OCI-LY7 (cell line): ENCODE data around the gene UBE2K. TPM values are rescaled to one million over a fixed set of nuclear protein-coding genes. Genes with fewer than 3 reads are reported as not detected.

ENCODE experiments used
- BruUV-seq: library from RNA; stranded (reverse); fragments of 400-500 nt; replicated peaks from 2 replicates; lab custom pipeline; 2021; lab: Mats Ljungman, UMichigan
- CTCF ChIA-PET: fragments of 300-600 bp; sonication (Branson Sonifier 250); formaldehyde crosslinking; loops from one replicate; lab custom pipeline; 2022; ENCODE audit warnings: antibody characterized with exemption; ENCODE audit not compliant: unreplicated experiment; lab: Charles Lee
- POLR2A ChIA-PET: fragments of 300-600 bp; sonication (Branson Sonifier 250); formaldehyde crosslinking; loops from one replicate; lab custom pipeline; 2022; ENCODE audit warnings: antibody characterized with exemption; lab: Charles Lee
- DNase-seq: peaks from one replicate; pipeline ENCODE4 v3.0.0-alpha.2; 2015; ENCODE audit warnings: low spot score
- H2AFZ ChIP-seq: fragments of 200-600 bp; sonication (generic), shearing (Covaris generic); 2 replicates; pipeline ENCODE4 v1.6.1; 2014; ENCODE audit warnings: mild to moderate bottlenecking, antibody characterized with exemption, low read length, moderate library complexity
- H3K27ac ChIP-seq: fragments of 200-600 bp; sonication (generic); 2 replicates; pipeline ENCODE4 v1.5.1; 2014; ENCODE audit warnings: mixed run types, low read depth, mild to moderate bottlenecking, moderate library complexity, low read length, inconsistent platforms; ENCODE audit not compliant: poor library complexity, severe bottlenecking
- H3K36me3 ChIP-seq: fragments of 200-600 bp; sonication (generic); 2 replicates; pipeline ENCODE4 v1.6.1; 2014; ENCODE audit warnings: mild to moderate bottlenecking, antibody characterized with exemption, low read length, moderate library complexity, mixed read lengths; ENCODE audit not compliant: insufficient read depth
- H3K4me1 ChIP-seq: fragments of 200-600 bp; sonication (generic); 2 replicates; pipeline ENCODE4 v1.5.1; 2014; ENCODE audit warnings: mild to moderate bottlenecking, low read length; ENCODE audit not compliant: insufficient read depth, poor library complexity, severe bottlenecking
- H3K4me2 ChIP-seq: fragments of 200-600 bp; sonication (generic); 2 replicates; pipeline ENCODE4 v1.6.1; 2014; ENCODE audit warnings: mild to moderate bottlenecking, low read length
- H3K4me3 ChIP-seq: fragments of 200-600 bp; sonication (generic); 2 replicates; pipeline ENCODE4 v1.5.1; 2014; ENCODE audit warnings: mild to moderate bottlenecking, low read depth, low read length; ENCODE audit not compliant: poor library complexity, severe bottlenecking
- H3K79me2 ChIP-seq: fragments of 200-600 bp; sonication (generic); 2 replicates; pipeline ENCODE4 v1.6.1; 2016; ENCODE audit warnings: low read depth, mild to moderate bottlenecking, low read length, moderate library complexity, mixed read lengths; ENCODE audit not compliant: insufficient read depth
- H3K9me2 ChIP-seq: fragments of 200-600 bp; sonication (generic); 2 replicates; pipeline ENCODE4 v1.6.1; 2016; ENCODE audit warnings: mild to moderate bottlenecking, low read length, mixed read lengths; ENCODE audit not compliant: insufficient read depth
- H3K9me3 ChIP-seq: fragments of 200-600 bp; sonication (generic); 2 replicates; pipeline ENCODE4 v1.6.1; 2014; ENCODE audit warnings: mild to moderate bottlenecking, mixed run types, low read length, mixed read lengths
- H4K20me1 ChIP-seq: fragments of 200-600 bp; sonication (generic); 2 replicates; pipeline ENCODE4 v1.6.1; 2014; ENCODE audit warnings: mild to moderate bottlenecking, antibody characterized with exemption, low read length, moderate library complexity, mixed read lengths; ENCODE audit not compliant: insufficient read depth
- CTCF ChIP-seq: fragments of 200-600 bp; sonication (generic); conservative IDR thresholded peaks from 2 replicates; pipeline ENCODE4 v1.5.1; 2014; ENCODE audit warnings: mild to moderate bottlenecking, antibody characterized with exemption, low read length, moderate library complexity, mixed read lengths
- EZH2phosphoT487 ChIP-seq: fragments of 200-600 bp; sonication (generic); IDR thresholded peaks from 2 replicates; pipeline ENCODE4 v1.6.1; 2018; ENCODE audit warnings: low read depth, borderline replicate concordance, mild to moderate bottlenecking, mixed run types, antibody characterized with exemption, low read length, moderate library complexity, mixed read lengths
- intact Hi-C: fragments of 100-400 bp; cut with micrococcal nuclease; formaldehyde crosslinking; loops from one replicate; pipeline ENCODE4 v1.10.0; 2022; ENCODE audit not compliant: unreplicated experiment
- total RNA-seq, 2 experiments: library from RNA; depleted of rRNA in 1 of 2; stranded (reverse); fragments of >200 nt in 1 of 2; shearing (Covaris generic) in 1 of 2; gene quantifications; 2 replicates each; pipeline ENCODE4 v1.2.3, GENCODE V29; 2014 to 2022

UBE2K gene
- total RNA-seq, 2 experiments from 2014 or later: 20.8 to 88.0 TPM

- peaks cover 62% of the 10 kb centered on the region for H3K36me3 ChIP-seq
- intact Hi-C loops: no loop called here
- no peak overlapping the region for H3K4me3 ChIP-seq
- no peak for DNase-seq
- H2AFZ ChIP-seq: no peak overlapping the region
- no peaks in the 10 kb centered on the region for H3K79me2 ChIP-seq
- BruUV-seq: no TSS peak
- H3K9me2 ChIP-seq: no peaks in the 10 kb centered on the region
- H4K20me1 ChIP-seq: no peaks in the 10 kb centered on the region
- H3K4me1 ChIP-seq: no peaks in the 10 kb centered on the region
- ChIA-PET POLR2A (interaction anchor here (0.6 to 2.4 kb wide), 3 partner anchors 9 to 171 kb away, joined by 3 to 8 read pairs (median 3); no protein-coding TSS in a partner anchor), CTCF (no interaction called here)
- no peaks in the 10 kb centered on the region for H3K9me3 ChIP-seq
- H3K4me2 ChIP-seq: no peak overlapping the region
- TF ChIP-seq CTCF (no peak), EZH2phosphoT487 (no peak)
- H3K27ac ChIP-seq: no peak overlapping the region
Observed at GRCh38 chr4:39745920-39746319, 48.0 kb downstream of the UBE2K start.

- ChIA-PET POLR2A (interaction anchor here (1.5 kb wide), 1 partner anchor 12 kb away, joined by 4 read pairs; no protein-coding TSS in a partner anchor), CTCF (no interaction called here)
- Histone ChIP-seq H3K4me2 (no peak overlapping the region), H3K79me2 (no peaks in the 10 kb centered on the region; the same call in 1 of the 2 replicates), H3K4me1 (peaks cover 22% of the 10 kb centered on the region), H2AFZ (no peak overlapping the region), H3K36me3 (peaks cover 86% of the 10 kb centered on the region), H3K4me3 (no peak overlapping the region), H4K20me1 (no peaks in the 10 kb centered on the region), H3K27ac (no peak overlapping the region), H3K9me2 (no peaks in the 10 kb centered on the region), H3K9me3 (no peaks in the 10 kb centered on the region)
- DNase-seq: no peak
- intact Hi-C loops: no loop called here
- BruUV-seq: no TSS peak
- no peak for TF ChIP-seq EZH2phosphoT487
Observed at GRCh38 chr4:39750216-39750615, 52.3 kb downstream of the UBE2K start.

- H3K9me2 ChIP-seq: no peaks in the 10 kb centered on the region
- CTCF ChIA-PET: no interaction called here
- peak overlapping the region; percentile 23 for H3K27ac ChIP-seq
- H4K20me1 ChIP-seq: no peaks in the 10 kb centered on the region
- H3K36me3 ChIP-seq: peaks cover 86% of the 10 kb centered on the region
- intact Hi-C loops: no loop called here
- no TSS peak for BruUV-seq
- TF ChIP-seq CTCF (no peak), EZH2phosphoT487 (no peak)
- H3K4me3 ChIP-seq: no peak overlapping the region
- peak; percentile 37 for DNase-seq
- no peaks in the 10 kb centered on the region for H3K9me3 ChIP-seq
- H2AFZ ChIP-seq: no peak overlapping the region
- H3K4me1 ChIP-seq: peaks cover 22% of the 10 kb centered on the region
- peak overlapping the region; percentile 46 for H3K4me2 ChIP-seq
- no peaks in the 10 kb centered on the region; the same call in 1 of the 2 replicates for H3K79me2 ChIP-seq
- POLR2A ChIA-PET: interaction anchor here (0.7 to 1.7 kb wide), 6 partner anchors 10 to 224 kb away, joined by 3 to 8 read pairs (median 3); partner anchors contain the start of gene UBE2K
Observed at GRCh38 chr4:39754309-39754708, 56.4 kb downstream of the UBE2K start.
